Activated B cell treated with CpG ODN at 0.5 μM for 24 hours (primary cell): ENCODE data around the gene ATP9A. TPM values are rescaled to one million over a fixed set of nuclear protein-coding genes. Genes with fewer than 3 reads are reported as not detected.

Source experiments
- ATAC-seq: fragments of 200-7000 bp; cut with Tn5 transposase; one replicate; pipeline ENCODE4 v1.10.0; 2021; ENCODE audit warnings: low read depth, mild to moderate bottlenecking, moderate library complexity
- CTCF ChIA-PET: fragments of 350-600 bp; sonication (Branson Sonifier 250); formaldehyde crosslinking; loops from one replicate; lab custom pipeline; 2021; ENCODE audit warnings: antibody characterized with exemption; lab: Charles Lee
- POLR2A ChIA-PET: fragments of 350-600 bp; sonication (Branson Sonifier 250); formaldehyde crosslinking; loops from one replicate; lab custom pipeline; 2021; ENCODE audit warnings: antibody characterized with exemption; lab: Charles Lee
- DNase-seq: peaks from one replicate; pipeline ENCODE4 v3.0.0; 2022
- H3K27ac Mint-ChIP-seq: one replicate; pipeline ENCODE4 v1.8.0; 2020; ENCODE audit warnings: mixed read lengths
- H3K27me3 Mint-ChIP-seq: one replicate; pipeline ENCODE4 v1.8.0; 2021; ENCODE audit warnings: mixed read lengths
- H3K36me3 Mint-ChIP-seq: one replicate; pipeline ENCODE4 v1.8.0; 2021; ENCODE audit warnings: low read depth, mixed read lengths
- H3K4me1 Mint-ChIP-seq: one replicate; pipeline ENCODE4 v1.8.0; 2021; ENCODE audit warnings: mixed read lengths
- H3K4me3 Mint-ChIP-seq: one replicate; pipeline ENCODE4 v1.8.0; 2020; ENCODE audit warnings: mild to moderate bottlenecking, mixed read lengths
- H3K9me3 Mint-ChIP-seq: one replicate; pipeline ENCODE4 v1.8.0; 2020; ENCODE audit warnings: mixed read lengths
- intact Hi-C: fragments of 100-400 bp; cut with micrococcal nuclease; formaldehyde crosslinking; loops from one replicate; pipeline ENCODE4 v1.15.1; 2024
- total RNA-seq: library from RNA; stranded (reverse); gene quantifications from 2 replicates; pipeline ENCODE4 v1.2.3, GENCODE V29; 2022
- TF ChIP-seq, protein P1 (sequence below): fragments of 200-600 bp; IDR thresholded peaks from one replicate; pipeline ENCODE4 v1.8.0; 2022; ENCODE audit warnings: antibody characterized with exemption, mild to moderate bottlenecking

ATP9A gene
- total RNA-seq, 1 donor from 2014 or later = 0.07 TPM

DNA sequence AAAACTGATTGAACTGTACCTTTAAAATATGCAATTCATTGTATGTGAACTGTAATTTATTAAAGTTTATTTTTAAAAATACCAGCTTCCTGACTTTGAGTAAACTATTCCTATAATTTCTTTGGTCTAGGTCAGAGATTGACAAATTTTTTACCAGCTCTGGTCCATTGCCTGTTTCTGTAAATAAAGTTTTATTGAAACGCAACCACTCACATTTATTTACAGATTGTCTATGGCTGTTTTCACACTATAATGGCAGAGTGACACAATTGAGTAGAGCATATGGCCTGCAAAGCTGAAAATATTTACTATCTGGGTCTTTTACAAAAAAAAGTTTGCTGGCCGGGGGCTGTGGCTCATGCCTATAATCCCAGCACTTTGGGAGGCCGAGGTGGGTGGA is 192.7 kb downstream of the ATP9A start:
- no peak for ATAC-seq
- CTCF ChIA-PET = no interaction called here

DNA sequence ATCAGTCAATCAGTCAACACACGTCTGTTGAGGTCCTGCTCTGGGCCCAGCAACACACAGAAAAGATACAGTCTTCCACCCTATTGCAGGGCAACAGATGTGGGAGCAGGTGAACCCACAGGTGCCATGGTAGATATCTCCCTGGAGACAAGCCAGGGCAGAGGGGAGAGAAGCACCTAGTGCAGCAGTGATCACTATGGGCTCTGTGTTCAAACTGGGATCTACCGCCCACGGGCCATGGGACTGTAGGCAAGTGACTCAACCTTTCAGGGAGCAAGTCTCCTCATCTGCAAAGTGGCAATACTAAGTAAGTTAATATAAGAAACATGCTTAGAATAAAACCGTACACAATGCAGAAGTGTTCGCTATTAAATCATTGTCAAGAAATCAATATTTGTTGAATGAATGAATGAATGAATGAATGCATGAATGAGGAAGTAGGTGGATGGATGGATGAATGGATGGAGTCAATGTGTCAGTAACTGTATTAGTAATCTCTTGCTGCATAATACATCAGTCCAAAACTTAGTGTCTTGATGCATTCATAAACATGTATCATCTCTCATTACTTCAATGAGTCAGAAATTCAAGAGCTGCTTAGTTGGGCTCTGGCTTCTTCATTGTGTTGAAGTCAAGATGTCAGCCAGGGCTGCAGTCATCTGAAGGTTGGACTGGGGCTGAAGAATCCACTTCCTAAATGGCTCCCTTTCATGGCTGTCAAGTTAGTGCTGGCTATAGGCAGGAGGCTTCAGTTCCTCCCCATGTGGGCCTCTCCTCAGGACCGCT is 193.7 kb downstream of the ATP9A start:
- ChIA-PET CTCF (no interaction called here), POLR2A (no interaction called here)
- ATAC-seq = no peak
- H3K36me3 Mint-ChIP-seq = no peaks in the 10 kb centered on the region
- H3K9me3 Mint-ChIP-seq = peaks cover 2% of the 10 kb centered on the region
- TF ChIP-seq, protein P1, sequence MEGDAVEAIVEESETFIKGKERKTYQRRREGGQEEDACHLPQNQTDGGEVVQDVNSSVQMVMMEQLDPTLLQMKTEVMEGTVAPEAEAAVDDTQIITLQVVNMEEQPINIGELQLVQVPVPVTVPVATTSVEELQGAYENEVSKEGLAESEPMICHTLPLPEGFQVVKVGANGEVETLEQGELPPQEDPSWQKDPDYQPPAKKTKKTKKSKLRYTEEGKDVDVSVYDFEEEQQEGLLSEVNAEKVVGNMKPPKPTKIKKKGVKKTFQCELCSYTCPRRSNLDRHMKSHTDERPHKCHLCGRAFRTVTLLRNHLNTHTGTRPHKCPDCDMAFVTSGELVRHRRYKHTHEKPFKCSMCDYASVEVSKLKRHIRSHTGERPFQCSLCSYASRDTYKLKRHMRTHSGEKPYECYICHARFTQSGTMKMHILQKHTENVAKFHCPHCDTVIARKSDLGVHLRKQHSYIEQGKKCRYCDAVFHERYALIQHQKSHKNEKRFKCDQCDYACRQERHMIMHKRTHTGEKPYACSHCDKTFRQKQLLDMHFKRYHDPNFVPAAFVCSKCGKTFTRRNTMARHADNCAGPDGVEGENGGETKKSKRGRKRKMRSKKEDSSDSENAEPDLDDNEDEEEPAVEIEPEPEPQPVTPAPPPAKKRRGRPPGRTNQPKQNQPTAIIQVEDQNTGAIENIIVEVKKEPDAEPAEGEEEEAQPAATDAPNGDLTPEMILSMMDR = no peak
- peaks cover 12% of the 10 kb centered on the region for H3K27me3 Mint-ChIP-seq
- no peaks in the 10 kb centered on the region for H3K4me1 Mint-ChIP-seq
- H3K27ac Mint-ChIP-seq = no peak overlapping the region
- no peak for DNase-seq
- H3K4me3 Mint-ChIP-seq = no peak overlapping the region
- intact Hi-C loops = no loop called here

More for the DNA sequence above, 192.7 kb downstream of the ATP9A start:
- no peak overlapping the region for H3K27ac Mint-ChIP-seq
- TF ChIP-seq, protein P1 = no peak
- intact Hi-C loops = no loop called here
- no peak for DNase-seq
- no peaks in the 10 kb centered on the region for H3K4me1 Mint-ChIP-seq
- no peak overlapping the region for H3K4me3 Mint-ChIP-seq
- H3K36me3 Mint-ChIP-seq = no peaks in the 10 kb centered on the region
- H3K9me3 Mint-ChIP-seq = peaks cover 2% of the 10 kb centered on the region
- peaks cover 11% of the 10 kb centered on the region for H3K27me3 Mint-ChIP-seq
- POLR2A ChIA-PET = no interaction called here

DNA sequence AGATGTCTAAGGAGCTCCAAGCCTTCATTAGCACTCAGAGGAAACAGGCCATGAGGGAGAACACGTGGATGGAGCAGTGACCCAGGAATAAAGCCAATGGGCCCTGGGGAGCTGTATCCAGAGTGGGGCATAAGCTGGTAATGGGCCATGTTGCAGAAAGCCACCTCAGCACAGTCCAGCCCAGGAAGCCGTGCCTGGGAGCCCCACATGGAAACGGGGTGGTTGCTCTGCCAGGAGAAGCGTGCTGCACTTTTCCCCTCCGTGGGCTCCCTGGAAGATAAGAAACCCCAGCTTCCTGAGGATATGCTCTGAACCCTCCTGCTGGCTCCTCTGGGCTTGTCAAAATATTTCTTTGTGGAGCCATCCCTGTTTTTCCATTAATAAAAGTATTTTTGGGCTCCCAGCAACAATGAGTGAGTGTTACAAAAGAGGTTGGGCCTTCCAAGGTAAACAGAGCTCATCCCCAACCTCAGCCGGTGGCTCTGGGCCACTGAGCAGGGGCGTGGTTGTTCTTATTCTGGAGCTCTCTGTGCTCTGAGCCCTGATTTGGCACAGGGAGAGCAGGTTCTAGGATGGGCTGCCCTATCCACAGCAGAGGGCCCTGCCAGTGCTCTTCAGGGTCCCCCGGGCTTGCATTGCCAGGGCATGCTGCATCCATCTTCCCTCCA is 194.5 kb downstream of the ATP9A start:
- Mint-ChIP-seq H3K27me3 (peaks cover 15% of the 10 kb centered on the region), H3K27ac (no peak overlapping the region), H3K36me3 (no peaks in the 10 kb centered on the region), H3K9me3 (peaks cover 2% of the 10 kb centered on the region), H3K4me1 (no peaks in the 10 kb centered on the region), H3K4me3 (no peak overlapping the region)
- intact Hi-C loops = no loop called here
- ChIA-PET POLR2A (no interaction called here), CTCF (no interaction called here)
- DNase-seq (no peak), ATAC-seq (no peak)
- TF ChIP-seq, protein P1 = no peak

DNA sequence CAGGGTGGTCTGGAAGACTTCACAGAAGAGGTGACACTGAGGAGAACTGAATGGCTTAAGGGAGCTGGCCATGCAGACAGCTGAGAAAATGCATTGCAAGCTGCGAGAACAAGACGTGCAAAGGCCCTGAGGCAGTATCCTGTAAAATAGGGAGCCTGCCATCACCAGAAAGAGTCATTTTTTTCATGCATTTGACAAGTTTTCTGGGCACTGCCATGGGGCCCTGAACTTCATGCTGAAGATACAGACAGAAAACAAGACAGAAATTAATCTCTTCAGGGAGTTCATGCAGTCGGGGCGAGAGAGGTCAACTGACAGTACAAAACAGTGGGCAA is 196.8 kb downstream of the ATP9A start:
- no peaks in the 10 kb centered on the region for H3K4me1 Mint-ChIP-seq
- H3K36me3 Mint-ChIP-seq = no peaks in the 10 kb centered on the region
- DNase-seq (no peak), ATAC-seq (no peak)
- CTCF ChIA-PET = no interaction called here
- TF ChIP-seq, protein P1 = no peak
- POLR2A ChIA-PET = no interaction called here
- peaks cover 22% of the 10 kb centered on the region for H3K27me3 Mint-ChIP-seq
- intact Hi-C loops = no loop called here
- no peak overlapping the region for H3K27ac Mint-ChIP-seq
- peaks cover 8% of the 10 kb centered on the region for H3K9me3 Mint-ChIP-seq
- H3K4me3 Mint-ChIP-seq = no peak overlapping the region

DNA sequence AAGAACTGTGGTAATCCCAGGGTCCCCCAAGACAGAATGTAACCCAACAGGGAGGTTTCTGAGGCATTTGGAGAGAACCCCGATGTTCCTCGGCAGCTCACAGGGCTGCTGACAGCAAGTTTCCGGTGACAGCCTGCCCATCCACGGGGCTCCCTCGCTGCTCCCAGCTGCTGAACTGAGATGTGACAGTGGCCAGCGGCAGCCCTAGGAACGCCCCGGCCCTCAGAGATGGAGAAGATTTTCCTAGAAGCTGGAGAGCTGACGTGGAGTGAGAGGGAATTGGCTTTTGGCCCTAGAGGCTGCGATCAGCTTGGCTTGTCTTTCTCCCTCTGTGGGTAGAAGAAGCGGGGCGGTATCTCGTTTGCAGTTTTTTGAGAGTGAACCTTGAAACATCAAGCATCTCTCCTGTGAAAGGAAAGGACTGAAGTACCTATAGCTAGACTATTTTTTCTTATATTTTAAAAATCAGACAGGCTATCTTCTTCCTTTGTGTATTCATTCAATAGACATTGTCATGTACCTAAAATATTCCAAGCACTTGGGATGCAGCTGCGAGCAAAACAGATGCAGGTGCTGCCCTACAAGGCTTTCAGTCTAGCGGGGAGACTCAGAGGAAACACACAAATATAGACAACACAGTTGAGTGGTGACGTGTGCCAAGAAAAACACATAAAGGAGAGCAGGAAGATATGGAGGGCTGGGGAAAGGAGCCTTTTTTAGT is 197.3 kb downstream of the ATP9A start:
- POLR2A ChIA-PET = interaction anchor here (0.8 kb wide), 1 partner anchor 61 kb away, joined by 3 read pairs; no protein-coding TSS in a partner anchor
- Mint-ChIP-seq H3K27me3 (peaks cover 24% of the 10 kb centered on the region), H3K36me3 (no peaks in the 10 kb centered on the region)

More for the DNA sequence above, 197.3 kb downstream of the ATP9A start:
- DNase-seq = no peak
- Mint-ChIP-seq H3K9me3 (peaks cover 8% of the 10 kb centered on the region), H3K27ac (no peak overlapping the region), H3K4me3 (no peak overlapping the region), H3K4me1 (no peaks in the 10 kb centered on the region)
- intact Hi-C loops = no loop called here
- CTCF ChIA-PET = no interaction called here
- ATAC-seq = no peak
- TF ChIP-seq, protein P1 = no peak
